GM12872 (cell line): Measurements from ENCODE around the gene MSMB.

Experiments used
- TF ChIP-seq, protein P1 (sequence below): IDR thresholded peaks from 3 replicates; pipeline ENCODE4 v1.5.1; 2011; ENCODE audit warnings: low read depth, mild to moderate bottlenecking, low read length, moderate library complexity; ENCODE audit not compliant: insufficient read depth

The MSMB gene

DNA sequence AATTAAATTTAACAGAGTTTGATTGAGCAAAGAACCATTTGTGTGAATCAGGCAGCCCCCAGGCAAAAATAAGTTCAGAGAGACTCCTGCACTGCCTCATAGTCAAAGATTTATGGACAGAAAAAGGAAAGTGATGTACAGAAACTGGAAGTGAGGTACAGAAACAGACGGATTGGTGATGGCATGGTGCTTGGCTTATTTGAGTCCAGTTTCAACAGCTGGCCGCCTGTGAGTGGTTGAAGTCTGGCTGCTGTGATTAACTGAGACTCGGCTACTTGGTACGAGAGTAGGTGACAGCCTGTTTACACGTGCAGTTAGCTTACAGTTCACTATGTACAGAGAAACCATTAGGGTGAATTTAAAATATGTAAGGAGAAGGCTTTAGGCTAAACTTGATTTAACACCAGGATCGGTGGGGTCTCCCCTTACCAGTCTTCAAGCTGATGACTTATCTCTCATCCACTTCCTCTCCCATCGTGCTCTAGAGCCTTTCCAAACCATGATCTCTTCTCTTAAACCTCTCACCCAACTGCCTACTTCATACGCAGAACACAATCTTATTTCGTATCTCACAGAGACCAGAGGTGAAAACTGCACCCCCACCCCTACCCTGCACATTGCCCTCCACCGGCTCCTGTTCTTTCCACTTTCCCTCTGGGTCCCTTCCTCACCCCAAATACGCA is 5.0 kb upstream of the MSMB start:
- TF ChIP-seq, protein P1, sequence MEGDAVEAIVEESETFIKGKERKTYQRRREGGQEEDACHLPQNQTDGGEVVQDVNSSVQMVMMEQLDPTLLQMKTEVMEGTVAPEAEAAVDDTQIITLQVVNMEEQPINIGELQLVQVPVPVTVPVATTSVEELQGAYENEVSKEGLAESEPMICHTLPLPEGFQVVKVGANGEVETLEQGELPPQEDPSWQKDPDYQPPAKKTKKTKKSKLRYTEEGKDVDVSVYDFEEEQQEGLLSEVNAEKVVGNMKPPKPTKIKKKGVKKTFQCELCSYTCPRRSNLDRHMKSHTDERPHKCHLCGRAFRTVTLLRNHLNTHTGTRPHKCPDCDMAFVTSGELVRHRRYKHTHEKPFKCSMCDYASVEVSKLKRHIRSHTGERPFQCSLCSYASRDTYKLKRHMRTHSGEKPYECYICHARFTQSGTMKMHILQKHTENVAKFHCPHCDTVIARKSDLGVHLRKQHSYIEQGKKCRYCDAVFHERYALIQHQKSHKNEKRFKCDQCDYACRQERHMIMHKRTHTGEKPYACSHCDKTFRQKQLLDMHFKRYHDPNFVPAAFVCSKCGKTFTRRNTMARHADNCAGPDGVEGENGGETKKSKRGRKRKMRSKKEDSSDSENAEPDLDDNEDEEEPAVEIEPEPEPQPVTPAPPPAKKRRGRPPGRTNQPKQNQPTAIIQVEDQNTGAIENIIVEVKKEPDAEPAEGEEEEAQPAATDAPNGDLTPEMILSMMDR: no peak

DNA sequence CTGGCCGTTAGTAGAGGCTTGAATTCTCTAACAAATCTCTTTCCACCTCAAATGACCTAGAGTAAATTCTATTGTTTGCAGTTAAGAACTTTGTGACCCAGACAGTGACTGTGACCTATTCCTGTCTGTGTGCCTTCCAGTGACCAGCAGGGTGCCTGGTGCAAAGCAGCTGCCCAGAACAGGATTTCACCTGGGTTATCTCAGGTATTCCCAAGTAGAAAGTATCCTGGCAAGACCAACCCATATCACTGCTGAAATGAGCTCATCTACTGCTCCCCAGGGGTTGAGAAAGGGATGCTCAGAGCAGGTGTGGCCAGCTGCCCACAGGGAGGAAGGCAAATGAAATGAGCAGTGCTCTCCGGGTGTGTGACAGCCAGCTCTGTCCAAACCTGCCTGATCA is 2.1 kb upstream of the MSMB start:
- TF ChIP-seq, protein P1: no peak

DNA sequence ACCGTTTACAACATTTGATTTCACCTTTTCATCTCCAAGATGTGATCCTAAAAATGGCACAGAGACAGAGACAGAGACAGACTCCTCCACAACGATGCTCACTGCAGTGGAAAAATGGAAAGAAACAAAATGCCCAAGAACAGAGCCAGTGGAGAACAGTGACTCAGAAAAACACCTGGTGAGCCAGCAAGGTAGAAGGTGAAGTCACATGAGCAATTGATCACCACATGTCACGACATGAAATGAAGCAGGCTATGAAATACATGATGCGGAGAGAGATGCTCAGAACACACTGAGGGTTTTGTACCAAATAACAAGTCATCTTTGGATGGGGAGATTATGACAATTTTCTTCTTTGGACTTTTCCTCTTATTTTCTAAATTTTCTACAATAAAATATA is 3.5 kb downstream of the MSMB start:
- TF ChIP-seq, protein P1: no peak

DNA sequence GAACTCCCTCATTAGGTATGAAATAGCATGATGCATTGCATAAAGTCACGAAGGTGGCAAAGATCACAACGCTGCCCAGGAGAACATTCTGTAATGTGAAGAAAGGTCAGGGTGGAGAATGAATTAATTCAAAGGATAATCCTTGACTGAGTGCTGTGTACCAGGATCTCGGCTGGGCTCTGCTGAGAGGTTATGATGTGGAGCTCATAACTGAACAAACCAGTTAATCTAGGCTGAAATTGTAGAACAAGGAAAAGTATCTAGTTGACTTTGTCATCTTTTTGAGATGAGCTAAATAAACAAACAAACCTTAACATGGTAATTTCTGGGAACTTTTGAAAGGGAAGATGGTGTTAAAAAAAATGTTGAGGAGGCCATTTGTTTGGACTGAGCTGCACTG is 6.1 kb downstream of the MSMB start:
- TF ChIP-seq, protein P1: no peak

DNA sequence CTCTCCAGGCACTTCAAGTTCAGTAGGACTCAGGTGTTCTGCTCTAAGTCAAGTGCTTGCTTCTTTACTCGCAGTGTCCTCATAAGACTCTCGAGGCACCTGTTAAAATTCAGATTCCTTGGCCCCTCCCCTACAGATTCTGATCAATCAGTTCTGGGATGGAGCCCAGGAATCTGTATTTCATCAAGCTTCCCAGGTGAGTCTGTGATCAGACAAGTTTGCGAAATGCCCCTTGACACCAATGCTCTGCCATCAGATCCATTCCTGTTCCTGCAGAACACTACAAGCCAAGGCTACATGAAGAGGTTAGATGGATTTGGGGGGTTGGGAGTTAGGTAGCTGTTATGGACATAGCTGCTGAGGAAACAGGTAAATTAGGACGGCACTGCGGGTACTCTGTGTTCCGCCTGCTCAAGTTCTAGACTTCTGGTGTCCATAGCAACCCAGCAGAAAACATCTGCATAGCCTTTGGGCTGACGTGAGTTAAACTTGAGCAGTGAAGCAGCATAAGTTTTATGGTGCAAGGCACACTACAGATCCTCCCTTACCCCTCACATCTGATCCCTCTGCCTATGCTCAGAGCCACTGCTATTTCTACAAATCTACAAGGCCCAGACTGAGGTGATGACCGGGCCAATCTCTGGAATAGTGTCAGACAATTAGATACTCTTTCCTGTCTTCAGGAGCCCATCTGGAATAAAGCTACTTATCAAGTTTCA is 8.8 kb downstream of the MSMB start:
- TF ChIP-seq, protein P1: no peak

DNA sequence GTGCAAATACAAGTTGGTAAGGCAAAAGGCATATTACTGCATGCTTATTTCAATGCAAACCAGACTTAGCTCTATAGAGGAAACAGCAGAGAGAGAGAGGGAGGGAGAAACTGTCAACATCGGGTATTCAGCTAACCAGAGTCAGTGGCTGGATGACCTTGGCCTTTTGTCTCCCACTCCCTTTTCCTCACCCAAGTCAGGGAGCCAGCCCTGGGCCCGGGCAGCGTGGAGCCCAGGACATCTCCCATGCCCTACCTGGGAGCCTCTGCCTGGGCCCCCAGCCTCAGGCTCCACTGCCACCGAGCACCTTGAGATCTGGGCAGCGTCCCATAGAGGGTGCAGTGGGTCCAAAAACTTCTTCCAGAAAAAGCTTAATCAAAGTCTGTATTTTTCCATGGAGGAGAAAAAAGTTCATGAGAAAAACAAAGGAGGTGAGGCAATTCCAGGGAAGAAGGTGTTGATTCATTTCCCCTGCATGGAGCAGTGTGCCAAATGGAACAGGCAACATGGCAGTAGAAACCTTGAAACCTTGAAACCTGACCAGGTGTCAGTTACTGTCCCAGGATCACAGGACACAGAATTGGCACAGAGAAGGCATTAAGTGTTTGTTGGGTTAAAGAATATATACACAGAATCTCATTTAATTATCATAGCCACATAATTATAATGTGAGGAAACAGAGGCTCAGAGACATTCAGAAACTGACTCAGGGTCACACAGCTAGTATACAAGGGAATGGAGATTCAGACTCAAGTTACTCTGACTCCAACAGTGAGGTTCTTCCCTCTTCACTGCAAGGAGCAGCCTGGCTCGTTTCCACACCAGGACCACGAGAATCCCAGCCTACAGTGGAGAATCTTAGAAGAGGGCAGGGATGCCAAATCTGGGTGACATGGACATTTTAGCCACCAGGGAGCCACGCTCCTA is 9.9 kb downstream of the MSMB start:
- TF ChIP-seq, protein P1: no peak

DNA sequence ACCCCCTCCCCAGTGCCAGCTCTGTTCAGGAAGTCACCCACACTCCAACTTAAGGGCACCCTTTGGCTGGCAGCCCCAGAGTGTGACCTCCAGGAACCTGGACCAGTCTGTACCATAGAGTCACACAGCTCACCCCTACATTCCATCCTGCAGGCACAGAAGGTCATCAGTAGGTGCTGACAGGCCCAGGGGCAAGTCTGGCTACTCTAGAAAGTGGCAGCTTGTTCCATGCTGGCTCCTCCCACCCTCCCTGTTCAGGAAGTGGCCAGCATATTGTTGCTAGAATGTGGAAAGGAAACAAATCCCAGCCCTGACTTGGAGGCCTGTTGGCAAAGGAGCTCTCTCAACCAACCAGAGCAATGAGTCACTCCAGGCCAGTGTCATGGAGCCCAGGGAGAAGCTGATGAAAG is 12.5 kb downstream of the MSMB start:
- TF ChIP-seq, protein P1: no peak
